Esophagus squamous epithelium (tissue), 5 donors: Measurements from ENCODE around the gene SNX20. TPM values are rescaled to one million over a fixed set of nuclear protein-coding genes. Genes with fewer than 3 reads are reported as not detected.

Experiments
- DNase-seq: peaks from one replicate; lab custom pipeline; 2025; lab: John Stamatoyannopoulos, UW
- H3K27ac ChIP-seq, 4 donors: fragments of 200-600 bp; sonication (generic); one replicate each; pipeline ENCODE4 v1.5.1; 2016 to 2019; ENCODE audit warnings: mild to moderate bottlenecking in 1 of 4
- H3K27me3 ChIP-seq, 4 donors: fragments of 200-600 bp; sonication (generic); 1 replicate in 3 of 4; 2 replicates in 1 of 4; pipeline versions ENCODE4 v1.5.1 to v1.6.0; 2017 to 2021; ENCODE audit warnings: antibody characterized with exemption in 1 of 4
- H3K36me3 ChIP-seq, 3 donors: fragments of 200-600 bp; sonication (generic); one replicate each; pipeline ENCODE4 v1.5.1; 2016 to 2019
- H3K4me1 ChIP-seq, 3 donors: fragments of 200-600 bp; sonication (generic); one replicate each; pipeline ENCODE4 v1.5.1; 2017 to 2019
- H3K4me3 ChIP-seq, 4 donors: fragments of 200-600 bp; sonication (generic); 1 replicate in 3 of 4; 2 replicates in 1 of 4; pipeline ENCODE4 v1.5.1; 2016 to 2019; ENCODE audit warnings: mild to moderate bottlenecking in 2 of 4, moderate library complexity in 1 of 4
- H3K9me3 ChIP-seq, 3 donors: fragments of 200-600 bp; sonication (generic); one replicate each; pipeline ENCODE4 v1.5.1; 2016 to 2019
- POLR2A ChIP-seq, 4 donors: fragments of 450-650 bp; IDR thresholded peaks; one replicate each; pipeline ENCODE4 v1.6.1; 2017; ENCODE audit warnings: antibody characterized with exemption in 4 of 4, mild to moderate bottlenecking in 4 of 4, moderate library complexity in 3 of 4
- WGBS, 2 donors: methylation state at CpG; one replicate each; pipeline ENCODE4 v1.1.5; 2018; 5-methylcytosine and 5-hydroxymethylcytosine counted together
- intact Hi-C: fragments of 100-400 bp; cut with DNase I; formaldehyde crosslinking; loops from one replicate; pipeline ENCODE4 v1.15.0; 2022
- total RNA-seq, 4 donors: library from RNA; depleted of rRNA; stranded (reverse); fragments of >200 nt; gene quantifications; one replicate each; pipeline ENCODE4 v1.1.0, GENCODE V29; 2016
- TF ChIP-seq, protein P1 (sequence below), 6 experiments: fragments of 450-650 bp in 4 of 6; fragments of 200-600 bp in 2 of 6; sonication (generic) in 2 of 6; IDR thresholded peaks; one replicate each; pipeline ENCODE4 v1.5.1; 2016 to 2019; ENCODE audit warnings: antibody characterized with exemption in 6 of 6, mild to moderate bottlenecking in 4 of 6, moderate library complexity in 4 of 6
- donor health status: DM: yes; HTN: yes; CAD: no.

Gene SNX20
- total RNA-seq, 4 donors from 2014 or later = 0.38 to 2.9 (median 1.7) TPM

DNA sequence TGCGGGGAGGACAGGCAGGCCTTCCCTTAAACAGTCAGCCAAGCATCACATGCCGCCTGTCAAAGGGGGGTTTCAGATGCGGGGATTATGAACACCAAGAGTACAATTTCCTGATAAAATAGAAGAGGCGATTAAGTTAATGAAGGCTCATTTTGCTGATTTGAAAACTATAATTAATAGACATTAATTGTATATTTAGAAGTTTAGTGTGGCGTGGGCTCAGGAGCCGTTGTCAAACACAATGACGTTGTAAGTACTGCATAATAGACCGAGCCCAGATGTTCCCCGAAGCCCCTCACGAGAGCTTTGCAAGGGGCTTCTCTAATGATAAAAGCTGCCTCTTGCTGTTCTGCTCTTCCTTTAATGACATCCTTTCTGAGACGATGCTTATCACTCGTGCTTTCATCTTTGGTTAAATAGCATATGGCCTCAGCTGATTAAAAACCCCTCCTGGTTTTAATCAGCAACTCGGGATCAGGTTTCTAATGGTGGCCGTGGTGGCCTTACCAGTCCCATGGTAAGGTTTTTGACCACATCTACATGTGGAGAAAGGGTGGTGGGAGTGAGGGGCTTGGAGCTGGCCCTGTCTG lies 28.2 kb downstream of the SNX20 start:
- H3K4me3 ChIP-seq = no peak overlapping the region
- intact Hi-C loops = no loop called here
- WGBS, 2 donors = 72 to 76% methylated on average over 10 to 13 of the region's 14 CpGs

DNA sequence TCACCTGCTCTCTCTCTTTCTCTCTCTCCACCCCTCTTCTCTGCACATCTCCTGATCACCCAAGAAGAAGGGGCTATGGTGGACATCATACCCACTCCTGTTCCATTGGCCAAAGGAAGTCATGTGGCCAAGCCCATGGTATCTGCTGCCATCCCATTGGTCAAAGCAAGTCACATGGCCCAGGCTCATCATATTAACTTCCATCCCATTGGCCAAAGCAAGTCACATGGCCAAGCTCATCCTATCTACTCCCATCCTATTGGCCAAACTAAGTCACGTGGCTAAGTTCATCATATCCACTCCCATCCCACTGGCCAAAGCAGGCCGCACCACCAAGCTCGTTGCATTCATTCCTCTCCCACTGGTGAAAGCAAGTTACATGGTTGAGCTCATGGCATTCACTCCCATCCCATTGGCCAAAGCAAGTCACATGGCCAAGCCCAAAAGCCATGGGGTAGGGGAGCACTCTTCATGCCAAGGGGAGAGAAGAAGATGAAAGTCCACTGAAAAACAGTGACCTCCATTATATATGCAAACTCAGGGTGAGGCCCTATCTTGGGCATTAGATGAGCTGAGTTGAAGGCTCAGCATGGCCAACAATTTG lies 29.2 kb downstream of the SNX20 start:
- intact Hi-C loops = no loop called here
- no peak for TF ChIP-seq POLR2A (IDR thresholded peaks at IDR 0.05)
- TF ChIP-seq, protein P1, sequence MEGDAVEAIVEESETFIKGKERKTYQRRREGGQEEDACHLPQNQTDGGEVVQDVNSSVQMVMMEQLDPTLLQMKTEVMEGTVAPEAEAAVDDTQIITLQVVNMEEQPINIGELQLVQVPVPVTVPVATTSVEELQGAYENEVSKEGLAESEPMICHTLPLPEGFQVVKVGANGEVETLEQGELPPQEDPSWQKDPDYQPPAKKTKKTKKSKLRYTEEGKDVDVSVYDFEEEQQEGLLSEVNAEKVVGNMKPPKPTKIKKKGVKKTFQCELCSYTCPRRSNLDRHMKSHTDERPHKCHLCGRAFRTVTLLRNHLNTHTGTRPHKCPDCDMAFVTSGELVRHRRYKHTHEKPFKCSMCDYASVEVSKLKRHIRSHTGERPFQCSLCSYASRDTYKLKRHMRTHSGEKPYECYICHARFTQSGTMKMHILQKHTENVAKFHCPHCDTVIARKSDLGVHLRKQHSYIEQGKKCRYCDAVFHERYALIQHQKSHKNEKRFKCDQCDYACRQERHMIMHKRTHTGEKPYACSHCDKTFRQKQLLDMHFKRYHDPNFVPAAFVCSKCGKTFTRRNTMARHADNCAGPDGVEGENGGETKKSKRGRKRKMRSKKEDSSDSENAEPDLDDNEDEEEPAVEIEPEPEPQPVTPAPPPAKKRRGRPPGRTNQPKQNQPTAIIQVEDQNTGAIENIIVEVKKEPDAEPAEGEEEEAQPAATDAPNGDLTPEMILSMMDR (IDR thresholded peaks at IDR 0.05) = no peak
- 95 to 100% methylated on average over 3 of the region's 3 CpGs for WGBS, 2 donors

More for the DNA sequence above, 28.2 kb downstream of the SNX20 start:
- no peaks in the 10 kb centered on the region for H3K9me3 ChIP-seq
- H3K27ac ChIP-seq = no peak overlapping the region
- TF ChIP-seq, protein P1 (IDR thresholded peaks at IDR 0.05) = no peak
- TF ChIP-seq POLR2A (IDR thresholded peaks at IDR 0.05) = no peak
- no peaks in the 10 kb centered on the region for H3K27me3 ChIP-seq
- H3K4me1 ChIP-seq = no peaks in the 10 kb centered on the region
- no peaks in the 10 kb centered on the region for H3K36me3 ChIP-seq
- DNase-seq = no peak

DNA sequence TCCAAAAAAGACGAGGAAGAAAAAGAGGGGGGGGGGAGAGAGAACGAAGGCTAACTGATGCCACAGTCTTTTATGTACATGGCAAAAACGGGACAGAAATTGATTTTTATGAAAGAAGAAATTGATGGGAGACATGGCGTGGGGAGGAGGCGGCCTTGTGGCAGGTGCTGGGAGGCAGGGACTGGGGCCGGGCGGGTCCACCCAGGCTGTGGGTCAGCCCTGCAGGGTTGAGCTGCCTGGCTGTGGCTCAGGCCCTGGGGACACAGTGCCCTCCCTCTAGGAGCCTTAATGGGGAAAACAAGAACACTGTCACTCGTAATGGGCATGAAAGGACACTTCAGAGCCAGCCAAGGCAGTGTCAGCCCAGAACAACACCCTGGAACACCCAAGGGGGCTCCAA lies 34.8 kb downstream of the SNX20 start:
- no peak for TF ChIP-seq POLR2A (IDR thresholded peaks at IDR 0.05)
- TF ChIP-seq, protein P1 (IDR thresholded peaks at IDR 0.05) = no peak
- no peaks in the 10 kb centered on the region for H3K36me3 ChIP-seq
- H3K4me1 ChIP-seq = peaks cover 0 to 9% (median 0%) of the 10 kb centered on the region in 3 donors
- H3K4me3 ChIP-seq = no peak overlapping the region
- no peak for DNase-seq
- no peak overlapping the region for H3K27ac ChIP-seq
- H3K27me3 ChIP-seq = no peaks in the 10 kb centered on the region
- intact Hi-C loops = no loop called here
- WGBS, 2 donors = 70 to 81% methylated on average over 8 of the region's 8 CpGs
- H3K9me3 ChIP-seq = no peaks in the 10 kb centered on the region

More for the DNA sequence above, 29.2 kb downstream of the SNX20 start:
- Histone ChIP-seq H3K4me1 (no peaks in the 10 kb centered on the region), H3K4me3 (no peak overlapping the region), H3K9me3 (no peaks in the 10 kb centered on the region), H3K27me3 (no peaks in the 10 kb centered on the region), H3K36me3 (no peaks in the 10 kb centered on the region), H3K27ac (no peak overlapping the region)
- no peak for DNase-seq

DNA sequence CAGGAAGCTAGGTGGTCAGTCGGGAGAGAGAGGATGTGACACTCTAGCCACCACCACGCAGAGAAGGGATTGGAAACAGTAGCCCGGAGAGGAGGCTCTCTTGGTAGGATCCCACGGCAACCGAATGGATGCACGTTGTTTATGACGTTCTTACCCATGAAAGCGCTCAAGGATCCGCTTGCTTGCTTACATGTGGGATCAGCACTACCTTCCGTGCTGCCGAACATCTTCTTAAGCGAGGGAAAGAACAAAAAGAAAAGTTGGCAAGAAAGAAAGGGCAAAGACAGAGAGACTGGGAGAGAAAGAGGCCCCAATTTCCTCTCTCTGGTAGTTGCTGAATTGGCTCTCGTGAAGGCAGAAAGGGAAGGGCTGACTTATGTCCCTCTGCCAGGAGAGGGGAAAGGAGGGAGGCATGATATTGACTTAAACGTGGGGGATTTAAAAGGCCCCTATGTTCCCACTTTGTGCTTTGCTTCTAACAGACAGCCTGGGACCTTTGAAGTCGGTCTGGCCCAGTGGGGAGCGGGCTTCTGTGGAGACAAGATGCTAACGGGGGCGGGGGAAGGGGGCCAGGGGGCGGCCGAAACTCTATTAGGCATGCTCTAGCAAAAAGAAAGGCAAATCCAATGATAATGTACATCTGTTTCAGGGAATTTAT lies 35.4 kb downstream of the SNX20 start:
- H3K4me1 ChIP-seq = peaks cover 0 to 9% (median 0%) of the 10 kb centered on the region in 3 donors

More for the DNA sequence above, 35.4 kb downstream of the SNX20 start:
- intact Hi-C loops = no loop called here
- TF ChIP-seq POLR2A (IDR thresholded peaks at IDR 0.05) = no peak
- TF ChIP-seq, protein P1 (IDR thresholded peaks at IDR 0.05) = no peak
- DNase-seq = no peak
- Histone ChIP-seq H3K36me3 (no peaks in the 10 kb centered on the region), H3K9me3 (no peaks in the 10 kb centered on the region), H3K27ac (no peak overlapping the region), H3K4me3 (no peak overlapping the region), H3K27me3 (no peaks in the 10 kb centered on the region)
- 67 to 69% methylated on average over 18 to 20 of the region's 20 CpGs for WGBS, 2 donors
